SK-N-SH (cell line): ENCODE results near the gene USP10. TPM values are rescaled to one million over a fixed set of nuclear protein-coding genes. Genes with fewer than 3 reads are reported as not detected.

Experiments used
- CTCF ChIA-PET: fragments of 300-600, 350-600 bp; formaldehyde crosslinking; extraction: SDS; loops from one replicate; lab custom pipeline; 2021; lab: Yijun Ruan, JAX
- POLR2A ChIA-PET: fragments of 350-600 bp; sonication (Branson Sonifier 250); formaldehyde crosslinking; extraction: SDS; loops from one replicate; lab custom pipeline; 2020; ENCODE audit warnings: antibody characterized with exemption, inconsistent platforms; lab: Yijun Ruan, JAX
- DNase-seq: peaks from one replicate; pipeline ENCODE4 v3.0.0; 2012
- H2AFZ ChIP-seq: fragments of 200-600 bp; sonication (generic); 2 replicates; pipeline ENCODE4 v1.8.1; 2016; ENCODE audit warnings: antibody characterized with exemption, mild to moderate bottlenecking, low read depth
- H3F3A ChIP-seq: fragments of 200-600 bp; sonication (generic); replicated peaks from 2 replicates; pipeline ENCODE3; 2016; ENCODE audit warnings: antibody characterized with exemption, mild to moderate bottlenecking; ENCODE audit not compliant: insufficient read depth
- H3K27ac ChIP-seq, 2 experiments: fragments of 200-500 bp in 1 of 2; fragments of 200-600 bp in 1 of 2; sonication (Bioruptor generic) in 1 of 2; sonication (generic), shearing (Covaris generic) in 1 of 2; 2 replicates each; pipeline versions ENCODE4 v1.5.1 to v1.6.1; 2014 to 2016; ENCODE audit warnings: low read depth in 2 of 2, inconsistent platforms in 1 of 2, low read length in 1 of 2, mild to moderate bottlenecking in 1 of 2, mixed read lengths in 1 of 2
- H3K27me3 ChIP-seq: fragments of 200-600 bp; sonication (generic), shearing (Covaris generic); 2 replicates; pipeline ENCODE4 v1.6.1; 2016; ENCODE audit warnings: mixed run types; ENCODE audit not compliant: insufficient read depth
- H3K36me3 ChIP-seq, 2 experiments: fragments of 200-500 bp in 1 of 2; fragments of 200-600 bp in 1 of 2; sonication (Bioruptor generic) in 1 of 2; sonication (generic) in 1 of 2; replicated peaks in 1 of 2; 2 replicates each; pipeline versions ENCODE3 to v1.5.1; 2014 to 2016; ENCODE audit warnings: low read length in 1 of 2, mild to moderate bottlenecking in 1 of 2; ENCODE audit not compliant: insufficient read depth in 2 of 2, control insufficient read depth in 1 of 2
- H3K4me1 ChIP-seq, 2 experiments: fragments of 200-500 bp in 1 of 2; fragments of 200-600 bp in 1 of 2; sonication (Bioruptor generic) in 1 of 2; sonication (generic), shearing (Covaris generic) in 1 of 2; 2 replicates each; pipeline versions ENCODE4 v1.5.1 to v1.6.1; 2014 to 2016; ENCODE audit warnings: low read depth in 1 of 2, low read length in 1 of 2, mixed run types in 1 of 2; ENCODE audit not compliant: insufficient read depth in 2 of 2, control insufficient read depth in 1 of 2
- H3K4me2 ChIP-seq: fragments of 200-600 bp; sonication (generic), shearing (Covaris generic); 2 replicates; pipeline ENCODE4 v1.6.1; 2017; ENCODE audit warnings: mixed run types
- H3K4me3 ChIP-seq, 2 experiments: fragments of 200-500 bp in 1 of 2; fragments of 200-600 bp in 1 of 2; sonication (Bioruptor generic) in 1 of 2; sonication (generic), shearing (Covaris generic) in 1 of 2; 2 replicates each; pipeline versions ENCODE4 v1.5.1 to v1.8.1; 2014 to 2016; ENCODE audit warnings: low read depth in 2 of 2, inconsistent platforms in 1 of 2, low read length in 1 of 2, mild to moderate bottlenecking in 1 of 2, mixed read lengths in 1 of 2, moderate library complexity in 1 of 2
- H3K79me2 ChIP-seq: fragments of 200-600 bp; sonication (generic); 2 replicates; pipeline ENCODE4 v1.8.1; 2017; ENCODE audit warnings: mild to moderate bottlenecking; ENCODE audit not compliant: insufficient read depth
- H3K9ac ChIP-seq: fragments of 200-600 bp; sonication (generic); 2 replicates; pipeline ENCODE4 v1.6.1; 2017; ENCODE audit warnings: mixed run types
- H3K9me2 ChIP-seq: fragments of 200-600 bp; sonication (generic); 2 replicates; pipeline ENCODE4 v1.6.1; 2017; ENCODE audit warnings: mixed run types
- H3K9me3 ChIP-seq: fragments of 200-600 bp; sonication (generic); 2 replicates; pipeline ENCODE4 v1.6.1; 2017; ENCODE audit warnings: mixed run types, mild to moderate bottlenecking, moderate library complexity
- H4K20me1 ChIP-seq: fragments of 200-600 bp; sonication (generic); 2 replicates; pipeline ENCODE4 v1.6.1; 2017; ENCODE audit warnings: mild to moderate bottlenecking, mixed run types; ENCODE audit not compliant: insufficient read depth
- CTCF ChIP-seq: fragments of 200-600 bp; sonication (generic); IDR thresholded peaks from 2 replicates; pipeline ENCODE4 v1.6.1; 2017; ENCODE audit warnings: antibody characterized with exemption, mild to moderate bottlenecking, moderate library complexity
- ELF1 ChIP-seq: IDR thresholded peaks from 2 replicates; pipeline ENCODE4 v1.4.0; 2012
- EP300 ChIP-seq, 2 experiments: IDR thresholded peaks; 2 replicates each; pipeline versions ENCODE4 v1.4.0 to v1.6.1; 2012; ENCODE audit warnings: borderline replicate concordance in 1 of 2, low read depth in 1 of 2, low read length in 1 of 2
- EZH2phosphoT487 ChIP-seq: fragments of 200-600 bp; sonication (generic); IDR thresholded peaks from 2 replicates; pipeline ENCODE4 v1.6.1; 2017; ENCODE audit warnings: low read depth, mixed run types, mild to moderate bottlenecking, antibody characterized with exemption, moderate library complexity, borderline replicate concordance
- FOXJ3 ChIP-seq: sonication (generic); formaldehyde crosslinking; IDR thresholded peaks from 2 replicates; pipeline ENCODE4 v1.5.1; 2020; ENCODE audit warnings: mild to moderate bottlenecking, missing genetic modification reagents
- GABPA ChIP-seq: IDR thresholded peaks from 2 replicates; pipeline ENCODE4 v1.4.0; 2012; ENCODE audit warnings: low read depth, mild to moderate bottlenecking
- GATA2 ChIP-seq: sonication (generic); formaldehyde crosslinking; IDR thresholded peaks from 2 replicates; pipeline ENCODE4 v1.5.0; 2020; ENCODE audit warnings: mild to moderate bottlenecking, missing genetic modification reagents
- IRF3 ChIP-seq: fragments of 150-350 bp; IDR thresholded peaks from 2 replicates; pipeline ENCODE4 v1.6.1; 2016; ENCODE audit warnings: mild to moderate bottlenecking, low read depth, low read length
- JUND ChIP-seq: IDR thresholded peaks from 2 replicates; pipeline ENCODE4 v1.4.0; 2012
- MEF2A ChIP-seq: IDR thresholded peaks from 2 replicates; pipeline ENCODE4 v1.4.0; 2012; ENCODE audit warnings: low read depth, borderline replicate concordance
- MXI1 ChIP-seq: IDR thresholded peaks from 2 replicates; pipeline ENCODE4 v1.6.1; 2012; ENCODE audit warnings: mild to moderate bottlenecking, low read depth, low read length, improper control_type of control experiment
- NFIC ChIP-seq: IDR thresholded peaks from 2 replicates; pipeline ENCODE4 v1.4.0; 2012; ENCODE audit warnings: borderline replicate concordance
- POLR2AphosphoS5 ChIP-seq: IDR thresholded peaks from 2 replicates; pipeline ENCODE4 v1.6.1; 2012; ENCODE audit warnings: low read depth, low read length
- RAD21 ChIP-seq: IDR thresholded peaks from 2 replicates; pipeline ENCODE4 v1.6.1; 2012; ENCODE audit warnings: mild to moderate bottlenecking, low read length
- RCOR1 ChIP-seq: fragments of 150-350 bp; IDR thresholded peaks from 2 replicates; pipeline ENCODE4 v1.6.1; 2017; ENCODE audit warnings: antibody characterized with exemption, low read length
- RFX5 ChIP-seq: IDR thresholded peaks from 2 replicates; pipeline ENCODE4 v1.6.1; 2012; ENCODE audit warnings: mild to moderate bottlenecking, improper control_type of control experiment, low read length
- RXRA ChIP-seq: IDR thresholded peaks from 2 replicates; pipeline ENCODE4 v1.4.0; 2012; ENCODE audit warnings: low read depth, mild to moderate bottlenecking, borderline replicate concordance
- SIN3A ChIP-seq: IDR thresholded peaks from 2 replicates; pipeline ENCODE4 v1.6.1; 2012; ENCODE audit warnings: low read depth, mild to moderate bottlenecking, low read length, moderate library complexity, borderline replicate concordance
- SMC3 ChIP-seq: IDR thresholded peaks from 2 replicates; pipeline ENCODE4 v1.6.1; 2012; ENCODE audit warnings: low read depth, low read length, improper control_type of control experiment
- TAF1 ChIP-seq: IDR thresholded peaks from 2 replicates; pipeline ENCODE4 v1.6.1; 2012; ENCODE audit warnings: low read depth, mild to moderate bottlenecking, low read length, moderate library complexity, borderline replicate concordance
- TCF12 ChIP-seq: IDR thresholded peaks from 2 replicates; pipeline ENCODE4 v1.4.0; 2012
- TEAD4 ChIP-seq: IDR thresholded peaks from 2 replicates; pipeline ENCODE4 v1.4.0; 2012; ENCODE audit warnings: mild to moderate bottlenecking, borderline replicate concordance; ENCODE audit not compliant: insufficient read depth
- USF2 ChIP-seq: fragments of 150-350 bp; IDR thresholded peaks from 2 replicates; pipeline ENCODE4 v1.6.1; 2017; ENCODE audit warnings: antibody characterized with exemption, low read length, low read depth, borderline replicate concordance
- YY1 ChIP-seq: IDR thresholded peaks from 2 replicates; pipeline ENCODE4 v1.4.0; 2012; ENCODE audit warnings: low read depth, mild to moderate bottlenecking
- ZBTB33 ChIP-seq: IDR thresholded peaks from 2 replicates; pipeline ENCODE4 v1.4.0; 2012; ENCODE audit warnings: low read depth, borderline replicate concordance
- WGBS: methylation state at CpG from one replicate; pipeline ENCODE4 v1.1.6; 2017; ENCODE audit warnings: low lambda C conversion rate; 5-methylcytosine and 5-hydroxymethylcytosine counted together
- polyA plus RNA-seq, 3 experiments: library from polyadenylated mRNA; depleted of rRNA; stranded (reverse); fragments of >200 nt; gene quantifications; 2 replicates each; pipeline ENCODE4 v1.2.3, GENCODE V29; 2012
- TF ChIP-seq, protein P1 (sequence below): IDR thresholded peaks from 2 replicates; pipeline ENCODE4 v1.4.0; 2012; ENCODE audit warnings: low read depth
- TF ChIP-seq, protein P2 (sequence below): IDR thresholded peaks from 2 replicates; pipeline ENCODE4 v1.4.0; 2012; ENCODE audit warnings: low read depth, borderline replicate concordance

Gene USP10
- polyA plus RNA-seq, 1 of the 3 experiments (the other 2 are of a cell fraction): 49.2 TPM

- H3K27me3 ChIP-seq: no peaks in the 10 kb centered on the region
- WGBS: 60% methylated on average over 16 of the region's 16 CpGs
- TF ChIP-seq MXI1 (no peak), ZBTB33 (no peak), IRF3 (no peak), EP300 (IDR thresholded peaks at IDR 0.05; ENCODE audit: borderline replicate concordance in 1 of 2, low read depth in 1 of 2, low read length in 1 of 2) (peak in 1 of 2 experiments; percentile 86; a peak in 2 of 4 replicates), RAD21 (no peak), ELF1 (no peak), RXRA (no peak), CTCF (no peak), USF2 (no peak), TAF1 (no peak), POLR2AphosphoS5 (0 out of 2 replicates have a peak, but pooled peaks have one; percentile 16), SIN3A (no peak), GATA2 (peak; percentile 54), RCOR1 (peak; percentile 93), JUND (no peak), TEAD4 (peak; percentile 21; the same call in 1 of the 2 replicates), FOXJ3 (CRISPR knock-in tag) (peak; percentile 72; the same call in 1 of the 2 replicates), NFIC (no peak), YY1 (no peak), GABPA (no peak), TCF12 (peak; percentile 52), EZH2phosphoT487 (no peak), SMC3 (no peak), RFX5 (no peak), MEF2A (no peak)
- TF ChIP-seq, protein P1, sequence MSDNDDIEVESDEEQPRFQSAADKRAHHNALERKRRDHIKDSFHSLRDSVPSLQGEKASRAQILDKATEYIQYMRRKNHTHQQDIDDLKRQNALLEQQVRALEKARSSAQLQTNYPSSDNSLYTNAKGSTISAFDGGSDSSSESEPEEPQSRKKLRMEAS: no peak
- TF ChIP-seq, protein P2, sequence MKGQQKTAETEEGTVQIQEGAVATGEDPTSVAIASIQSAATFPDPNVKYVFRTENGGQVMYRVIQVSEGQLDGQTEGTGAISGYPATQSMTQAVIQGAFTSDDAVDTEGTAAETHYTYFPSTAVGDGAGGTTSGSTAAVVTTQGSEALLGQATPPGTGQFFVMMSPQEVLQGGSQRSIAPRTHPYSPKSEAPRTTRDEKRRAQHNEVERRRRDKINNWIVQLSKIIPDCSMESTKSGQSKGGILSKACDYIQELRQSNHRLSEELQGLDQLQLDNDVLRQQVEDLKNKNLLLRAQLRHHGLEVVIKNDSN: no peak
Observed at GRCh38 chr16:84667600-84668309, 32.0 kb upstream of the USP10 start.

More at GRCh38 chr16:84667600-84668309, 32.0 kb upstream of the USP10 start:
- Histone ChIP-seq H3K27ac (peak overlapping the region in 1 of 2 experiments; percentile 40; a peak in 1 of 4 replicates), H3K9ac (no peak overlapping the region), H3K36me3 (peaks cover 11 to 26% of the 10 kb centered on the region in 2 experiments), H3K4me2 (no peak overlapping the region), H2AFZ (no peak overlapping the region), H4K20me1 (0 out of 2 replicates have a peak, but pooled peaks cover 8% of the 10 kb centered on the region), H3K79me2 (peaks cover 6% of the 10 kb centered on the region), H3K4me1 (peaks cover 0 to 16% of the 10 kb centered on the region in 2 experiments; a peak in 3 of 4 replicates), H3K4me3 (no peak overlapping the region), H3K9me2 (no peaks in the 10 kb centered on the region), H3K9me3 (no peaks in the 10 kb centered on the region), H3F3A (peaks cover 3% of the 10 kb centered on the region)
- peak; percentile 79 for DNase-seq
- CTCF ChIA-PET: interaction anchor here (0.9 to 7.9 kb wide), 5 partner anchors 10 to 71 kb away, joined by 3 to 137 read pairs (median 4); no protein-coding TSS in a partner anchor
- POLR2A ChIA-PET: interaction anchor here (1.0 kb wide), 1 partner anchor 20 kb away, joined by 3 read pairs; the partner anchor contains the start of gene KLHL36
